ENCODE results near the gene INO80.

The INO80 gene

DNA sequence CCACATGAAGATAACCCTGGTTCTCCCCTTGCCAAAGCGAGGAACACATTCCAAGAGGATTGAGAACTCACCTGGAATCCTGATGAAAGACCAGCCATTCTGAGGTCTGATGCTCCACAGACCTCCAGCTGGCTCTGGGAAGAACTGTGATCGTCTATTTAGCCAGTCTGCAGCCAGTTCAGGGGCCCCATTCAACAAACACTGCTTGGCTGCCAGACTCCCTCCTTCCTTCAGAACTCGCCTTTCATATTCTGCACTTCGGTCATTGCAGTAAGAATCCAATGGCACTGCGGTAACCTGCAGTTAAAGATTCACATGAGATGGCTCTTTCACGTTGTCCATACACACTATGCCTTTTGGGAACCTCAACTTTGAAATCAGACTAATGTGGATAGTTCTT lies 95.3 kb downstream of the INO80 start:
- DNase-seq (ENCODE audit: low read depth), result no peak
- TF ChIP-seq, protein P1, sequence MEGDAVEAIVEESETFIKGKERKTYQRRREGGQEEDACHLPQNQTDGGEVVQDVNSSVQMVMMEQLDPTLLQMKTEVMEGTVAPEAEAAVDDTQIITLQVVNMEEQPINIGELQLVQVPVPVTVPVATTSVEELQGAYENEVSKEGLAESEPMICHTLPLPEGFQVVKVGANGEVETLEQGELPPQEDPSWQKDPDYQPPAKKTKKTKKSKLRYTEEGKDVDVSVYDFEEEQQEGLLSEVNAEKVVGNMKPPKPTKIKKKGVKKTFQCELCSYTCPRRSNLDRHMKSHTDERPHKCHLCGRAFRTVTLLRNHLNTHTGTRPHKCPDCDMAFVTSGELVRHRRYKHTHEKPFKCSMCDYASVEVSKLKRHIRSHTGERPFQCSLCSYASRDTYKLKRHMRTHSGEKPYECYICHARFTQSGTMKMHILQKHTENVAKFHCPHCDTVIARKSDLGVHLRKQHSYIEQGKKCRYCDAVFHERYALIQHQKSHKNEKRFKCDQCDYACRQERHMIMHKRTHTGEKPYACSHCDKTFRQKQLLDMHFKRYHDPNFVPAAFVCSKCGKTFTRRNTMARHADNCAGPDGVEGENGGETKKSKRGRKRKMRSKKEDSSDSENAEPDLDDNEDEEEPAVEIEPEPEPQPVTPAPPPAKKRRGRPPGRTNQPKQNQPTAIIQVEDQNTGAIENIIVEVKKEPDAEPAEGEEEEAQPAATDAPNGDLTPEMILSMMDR (IDR thresholded peaks at IDR 0.05; ENCODE audit: insufficient read depth, low read depth, low read length, missing control alignments), result no peak
- no peak overlapping the region for H3K4me3 ChIP-seq (ENCODE audit: low read depth, low read length)

DNA sequence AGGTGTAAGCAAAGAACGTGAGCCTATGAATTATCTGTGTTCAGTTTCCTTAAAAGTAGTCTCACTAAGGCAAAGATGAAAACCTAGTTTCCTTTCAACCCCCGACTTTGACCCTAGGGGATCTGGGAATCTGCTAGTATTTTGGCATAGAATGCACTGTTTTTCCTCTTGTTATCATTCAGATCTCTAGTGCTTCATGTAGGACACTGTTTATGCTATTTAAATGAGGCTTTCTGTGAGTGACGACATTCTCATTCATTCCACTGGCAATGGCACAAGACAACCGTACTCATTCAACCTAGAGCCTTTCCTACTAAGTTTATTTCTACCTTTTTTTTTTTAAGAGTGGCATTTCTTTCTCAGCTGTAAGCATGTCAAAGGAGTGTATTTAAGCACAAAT lies 95.8 kb downstream of the INO80 start:
- DNase-seq (ENCODE audit: low read depth), result no peak
- TF ChIP-seq, protein P1 (IDR thresholded peaks at IDR 0.05; ENCODE audit: insufficient read depth, low read depth, low read length, missing control alignments), result no peak
- no peak overlapping the region for H3K4me3 ChIP-seq (ENCODE audit: low read depth, low read length)

- DNase-seq (ENCODE audit: low read depth), result no peak
- H3K4me3 ChIP-seq (ENCODE audit: low read depth, low read length), result no peak overlapping the region
- TF ChIP-seq, protein P1 (IDR thresholded peaks at IDR 0.05; ENCODE audit: insufficient read depth, low read depth, low read length, missing control alignments), result no peak
These were observed 96.9 kb downstream of the INO80 start for GRCh38 chr15:41019174-41019573.

DNA sequence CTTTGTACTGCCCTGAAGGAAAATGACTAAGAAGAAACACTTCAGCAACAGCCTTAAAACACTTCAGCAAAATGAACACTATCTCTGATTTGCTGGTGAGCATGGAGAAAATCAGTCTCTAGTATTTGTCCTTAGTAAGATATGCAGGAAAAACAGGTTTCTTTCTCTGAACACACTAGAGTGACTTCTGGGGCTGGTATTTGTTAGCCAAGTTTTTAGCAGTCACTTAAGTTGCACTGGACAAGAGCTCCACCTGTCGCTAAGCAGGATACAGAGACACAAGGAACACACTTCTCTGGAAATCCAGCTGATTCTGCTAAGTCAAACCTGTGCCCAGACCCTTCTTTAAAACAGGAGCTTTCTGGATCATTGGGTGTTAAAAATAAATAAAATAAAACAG lies 97.5 kb downstream of the INO80 start:
- DNase-seq (ENCODE audit: low read depth), result no peak
- H3K4me3 ChIP-seq (ENCODE audit: low read depth, low read length), result no peak overlapping the region
- TF ChIP-seq, protein P1 (IDR thresholded peaks at IDR 0.05; ENCODE audit: insufficient read depth, low read depth, low read length, missing control alignments), result no peak

GRCh38 chr15:41017066-41017735 lies 98.9 kb downstream of the INO80 start:
- TF ChIP-seq, protein P1 (IDR thresholded peaks at IDR 0.05; ENCODE audit: insufficient read depth, low read depth, low read length, missing control alignments), result no peak
- DNase-seq (ENCODE audit: low read depth), result no peak
- no peak overlapping the region for H3K4me3 ChIP-seq (ENCODE audit: low read depth, low read length)

DNA sequence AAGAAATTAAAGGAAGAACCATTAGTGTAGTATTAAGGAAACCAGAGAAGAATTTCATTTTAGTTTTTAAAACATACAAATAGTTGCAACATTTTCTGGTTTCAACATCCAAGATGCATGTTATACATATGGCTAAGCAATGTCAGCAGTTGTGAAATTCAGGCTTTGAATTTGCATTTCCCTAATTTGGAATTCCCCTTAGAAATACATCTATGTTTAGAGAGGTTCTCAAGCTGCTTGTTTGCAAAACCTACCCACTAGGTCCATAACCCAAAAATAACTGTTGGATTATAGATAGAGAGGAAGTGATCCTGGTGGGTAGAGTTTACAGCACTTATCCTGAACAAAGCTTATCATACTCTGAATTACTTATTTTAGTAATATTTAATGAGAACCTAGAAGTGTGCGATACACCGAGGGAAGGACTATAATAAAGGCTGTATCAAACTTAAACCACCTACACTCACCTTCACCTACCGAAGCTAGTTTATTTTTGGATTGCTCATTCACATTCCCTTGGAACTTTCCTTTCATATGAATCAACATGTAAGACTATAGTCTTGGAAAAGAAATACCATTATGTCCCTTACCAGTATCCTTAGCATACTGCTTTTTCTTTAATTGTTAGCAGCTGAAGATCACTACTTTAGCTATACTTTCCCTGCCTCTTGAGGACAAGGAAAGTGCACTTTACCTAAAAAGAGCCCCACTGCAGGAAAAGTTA lies 102.2 kb downstream of the INO80 start:
- TF ChIP-seq, protein P1 (IDR thresholded peaks at IDR 0.05; ENCODE audit: insufficient read depth, low read depth, low read length, missing control alignments), result no peak
- H3K4me3 ChIP-seq (ENCODE audit: low read depth, low read length), result no peak overlapping the region
- DNase-seq (ENCODE audit: low read depth), result peak; percentile 57
